Ishikawa (cell line): ENCODE measurements around the gene ARID5B.

ENCODE experiments used
- CEBPB ChIP-seq: IDR thresholded peaks from 2 replicates; pipeline ENCODE4 v1.6.1; 2012
- CREB1 ChIP-seq: IDR thresholded peaks from 2 replicates; pipeline ENCODE4 v1.6.1; 2012; ENCODE audit warnings: low read depth
- EGR1 ChIP-seq: IDR thresholded peaks from 2 replicates; pipeline ENCODE4 v1.6.1; 2012
- EP300 ChIP-seq: IDR thresholded peaks from 2 replicates; pipeline ENCODE4 v1.6.1; 2012; ENCODE audit warnings: borderline replicate concordance
- FOXM1 ChIP-seq: IDR thresholded peaks from 2 replicates; pipeline ENCODE4 v1.6.1; 2012; ENCODE audit warnings: low read depth, borderline replicate concordance
- NFIC ChIP-seq: IDR thresholded peaks from 2 replicates; pipeline ENCODE4 v1.6.1; 2012
- RAD21 ChIP-seq: IDR thresholded peaks from 2 replicates; pipeline ENCODE4 v1.6.1; 2012; ENCODE audit warnings: low read depth
- TAF1 ChIP-seq: IDR thresholded peaks from 2 replicates; pipeline ENCODE4 v1.6.1; 2012; ENCODE audit warnings: low read depth, mild to moderate bottlenecking
- TCF12 ChIP-seq: IDR thresholded peaks from 2 replicates; pipeline ENCODE4 v1.6.1; 2012; ENCODE audit warnings: low read depth
- TEAD4 ChIP-seq: IDR thresholded peaks from 2 replicates; pipeline ENCODE4 v1.6.1; 2012
- YY1 ChIP-seq: IDR thresholded peaks from 2 replicates; pipeline ENCODE4 v1.6.1; 2012; ENCODE audit warnings: low read depth
- ZBTB7A ChIP-seq: IDR thresholded peaks from 2 replicates; pipeline ENCODE4 v1.6.1; 2012; ENCODE audit warnings: low read depth
- TF ChIP-seq, protein P1 (sequence below): IDR thresholded peaks from 2 replicates; pipeline ENCODE4 v1.6.1; 2012
- TF ChIP-seq, protein P2 (sequence below): IDR thresholded peaks from 2 replicates; pipeline ENCODE4 v1.6.1; 2012
- TF ChIP-seq, protein P3 (sequence below): IDR thresholded peaks from 2 replicates; pipeline ENCODE4 v1.6.1; 2012; ENCODE audit warnings: low read depth, mild to moderate bottlenecking

The ARID5B gene

DNA sequence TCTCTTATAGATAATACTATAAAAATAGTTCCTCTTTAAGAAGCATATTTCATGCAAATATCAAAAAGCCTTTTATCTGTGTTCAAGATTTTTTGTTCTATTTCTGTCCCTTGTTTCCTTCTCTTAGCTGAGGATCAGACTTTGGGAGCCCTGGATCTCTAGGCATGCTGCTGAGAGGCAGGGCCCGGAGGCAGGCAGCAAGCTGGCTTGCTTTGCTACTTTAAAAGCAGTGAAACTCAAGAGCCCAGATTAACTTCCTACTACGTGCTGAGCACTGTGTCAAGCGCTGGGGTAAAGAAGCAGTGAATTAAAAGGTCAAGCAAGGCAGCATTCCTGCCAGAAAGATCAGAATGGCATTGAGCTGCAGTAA lies 31.0 kb upstream of the ARID5B start:
- TF ChIP-seq FOXM1 (no peak), NFIC (no peak), CREB1 (no peak), TAF1 (no peak), EGR1 (no peak), CEBPB (no peak), TCF12 (no peak), EP300 (no peak), RAD21 (no peak)
- TF ChIP-seq, protein P1, sequence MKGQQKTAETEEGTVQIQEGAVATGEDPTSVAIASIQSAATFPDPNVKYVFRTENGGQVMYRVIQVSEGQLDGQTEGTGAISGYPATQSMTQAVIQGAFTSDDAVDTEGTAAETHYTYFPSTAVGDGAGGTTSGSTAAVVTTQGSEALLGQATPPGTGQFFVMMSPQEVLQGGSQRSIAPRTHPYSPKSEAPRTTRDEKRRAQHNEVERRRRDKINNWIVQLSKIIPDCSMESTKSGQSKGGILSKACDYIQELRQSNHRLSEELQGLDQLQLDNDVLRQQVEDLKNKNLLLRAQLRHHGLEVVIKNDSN, result no peak

DNA sequence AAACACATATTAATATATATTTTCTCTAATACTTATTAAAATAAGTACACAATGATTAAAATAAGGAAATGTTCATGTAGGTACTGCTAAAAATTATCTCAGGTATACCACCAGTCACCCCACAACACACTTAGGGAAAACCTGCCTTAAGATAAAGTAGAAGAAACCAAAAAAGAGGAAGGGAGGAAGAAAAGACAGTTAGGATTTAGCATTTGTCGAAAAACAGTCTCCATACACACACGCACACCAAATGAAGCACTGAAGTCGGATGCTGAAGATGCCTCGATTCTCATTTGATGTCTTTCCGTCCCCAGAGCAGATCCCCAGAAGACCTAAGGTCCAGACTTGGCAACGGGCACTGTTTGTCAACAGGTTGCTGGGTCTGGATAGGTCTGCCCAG lies 30.0 kb upstream of the ARID5B start:
- TF ChIP-seq ZBTB7A, result no peak
- TF ChIP-seq CREB1, result no peak
- TF ChIP-seq, protein P2, sequence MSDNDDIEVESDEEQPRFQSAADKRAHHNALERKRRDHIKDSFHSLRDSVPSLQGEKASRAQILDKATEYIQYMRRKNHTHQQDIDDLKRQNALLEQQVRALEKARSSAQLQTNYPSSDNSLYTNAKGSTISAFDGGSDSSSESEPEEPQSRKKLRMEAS, result no peak
- TF ChIP-seq TAF1, result no peak

DNA sequence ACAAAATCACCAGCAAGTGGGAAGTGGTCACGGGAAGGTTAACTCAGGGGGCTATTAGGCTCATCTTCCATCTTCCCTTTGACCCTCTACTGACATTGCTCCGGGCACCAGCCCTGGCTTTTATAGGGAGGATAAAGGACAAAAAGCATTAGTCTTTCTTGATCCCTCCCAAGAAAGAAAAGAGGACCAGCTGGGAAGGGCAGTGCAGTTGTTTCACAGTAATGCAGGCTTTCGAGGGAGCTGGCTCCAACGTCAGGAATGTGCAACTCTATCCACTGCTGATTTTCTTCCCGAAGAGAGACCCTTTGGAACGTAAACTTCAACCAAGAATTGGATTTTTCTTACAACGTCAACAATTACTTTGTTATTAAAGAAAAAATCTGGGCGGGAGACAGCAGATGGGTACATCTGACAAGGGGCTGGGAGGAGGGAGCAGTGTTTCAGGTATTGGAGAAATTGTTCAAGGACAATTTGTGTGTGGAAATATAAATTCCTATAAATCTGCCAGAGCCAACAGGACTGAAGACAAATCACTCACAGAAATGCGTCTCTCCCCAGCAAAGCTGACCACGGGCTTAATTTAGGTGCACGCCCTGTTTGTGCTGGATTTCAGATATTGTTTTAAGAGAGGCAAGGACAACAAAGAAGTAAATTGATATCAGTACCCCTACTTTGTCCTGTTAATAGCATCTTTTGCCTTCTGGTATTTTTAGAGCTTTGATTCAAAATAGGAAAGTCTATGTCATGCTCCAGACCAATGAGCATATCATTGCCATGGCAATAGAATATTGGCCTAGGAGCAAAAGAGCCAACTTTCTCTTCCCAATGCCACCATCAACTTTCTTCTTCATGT lies 23.4 kb upstream of the ARID5B start:
- TF ChIP-seq EGR1, result no peak
- no peak for TF ChIP-seq YY1
- TF ChIP-seq, protein P2, result no peak
- TF ChIP-seq, protein P1, result no peak
- no peak for TF ChIP-seq ZBTB7A
- TF ChIP-seq EP300, result no peak
- no peak for TF ChIP-seq TCF12
- no peak for TF ChIP-seq TAF1
- no peak for TF ChIP-seq TEAD4
- TF ChIP-seq CEBPB, result no peak
- TF ChIP-seq, protein P3, sequence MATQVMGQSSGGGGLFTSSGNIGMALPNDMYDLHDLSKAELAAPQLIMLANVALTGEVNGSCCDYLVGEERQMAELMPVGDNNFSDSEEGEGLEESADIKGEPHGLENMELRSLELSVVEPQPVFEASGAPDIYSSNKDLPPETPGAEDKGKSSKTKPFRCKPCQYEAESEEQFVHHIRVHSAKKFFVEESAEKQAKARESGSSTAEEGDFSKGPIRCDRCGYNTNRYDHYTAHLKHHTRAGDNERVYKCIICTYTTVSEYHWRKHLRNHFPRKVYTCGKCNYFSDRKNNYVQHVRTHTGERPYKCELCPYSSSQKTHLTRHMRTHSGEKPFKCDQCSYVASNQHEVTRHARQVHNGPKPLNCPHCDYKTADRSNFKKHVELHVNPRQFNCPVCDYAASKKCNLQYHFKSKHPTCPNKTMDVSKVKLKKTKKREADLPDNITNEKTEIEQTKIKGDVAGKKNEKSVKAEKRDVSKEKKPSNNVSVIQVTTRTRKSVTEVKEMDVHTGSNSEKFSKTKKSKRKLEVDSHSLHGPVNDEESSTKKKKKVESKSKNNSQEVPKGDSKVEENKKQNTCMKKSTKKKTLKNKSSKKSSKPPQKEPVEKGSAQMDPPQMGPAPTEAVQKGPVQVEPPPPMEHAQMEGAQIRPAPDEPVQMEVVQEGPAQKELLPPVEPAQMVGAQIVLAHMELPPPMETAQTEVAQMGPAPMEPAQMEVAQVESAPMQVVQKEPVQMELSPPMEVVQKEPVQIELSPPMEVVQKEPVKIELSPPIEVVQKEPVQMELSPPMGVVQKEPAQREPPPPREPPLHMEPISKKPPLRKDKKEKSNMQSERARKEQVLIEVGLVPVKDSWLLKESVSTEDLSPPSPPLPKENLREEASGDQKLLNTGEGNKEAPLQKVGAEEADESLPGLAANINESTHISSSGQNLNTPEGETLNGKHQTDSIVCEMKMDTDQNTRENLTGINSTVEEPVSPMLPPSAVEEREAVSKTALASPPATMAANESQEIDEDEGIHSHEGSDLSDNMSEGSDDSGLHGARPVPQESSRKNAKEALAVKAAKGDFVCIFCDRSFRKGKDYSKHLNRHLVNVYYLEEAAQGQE, result no peak

DNA sequence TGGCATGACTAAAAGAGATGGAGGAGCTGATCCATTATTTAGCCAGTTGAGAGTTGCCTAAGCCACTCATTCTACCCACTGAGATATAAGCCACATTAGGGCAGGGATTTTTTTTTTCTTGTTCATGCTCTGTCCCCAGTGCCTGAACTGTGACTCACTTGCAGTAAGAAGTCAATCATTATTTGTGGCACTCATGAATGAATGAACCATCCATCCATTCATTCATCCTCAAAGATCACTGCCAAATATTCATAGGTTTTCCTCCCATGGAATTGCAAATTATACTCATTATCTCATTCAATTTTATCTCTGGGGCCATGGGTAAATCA lies 22.8 kb upstream of the ARID5B start:
- no peak for TF ChIP-seq CEBPB
- TF ChIP-seq, protein P2, result no peak
- TF ChIP-seq, protein P1, result no peak
- TF ChIP-seq CREB1, result no peak
- TF ChIP-seq EGR1, result no peak
- TF ChIP-seq TAF1, result no peak
- no peak for TF ChIP-seq FOXM1
- TF ChIP-seq EP300, result no peak
- TF ChIP-seq, protein P3, result no peak

DNA sequence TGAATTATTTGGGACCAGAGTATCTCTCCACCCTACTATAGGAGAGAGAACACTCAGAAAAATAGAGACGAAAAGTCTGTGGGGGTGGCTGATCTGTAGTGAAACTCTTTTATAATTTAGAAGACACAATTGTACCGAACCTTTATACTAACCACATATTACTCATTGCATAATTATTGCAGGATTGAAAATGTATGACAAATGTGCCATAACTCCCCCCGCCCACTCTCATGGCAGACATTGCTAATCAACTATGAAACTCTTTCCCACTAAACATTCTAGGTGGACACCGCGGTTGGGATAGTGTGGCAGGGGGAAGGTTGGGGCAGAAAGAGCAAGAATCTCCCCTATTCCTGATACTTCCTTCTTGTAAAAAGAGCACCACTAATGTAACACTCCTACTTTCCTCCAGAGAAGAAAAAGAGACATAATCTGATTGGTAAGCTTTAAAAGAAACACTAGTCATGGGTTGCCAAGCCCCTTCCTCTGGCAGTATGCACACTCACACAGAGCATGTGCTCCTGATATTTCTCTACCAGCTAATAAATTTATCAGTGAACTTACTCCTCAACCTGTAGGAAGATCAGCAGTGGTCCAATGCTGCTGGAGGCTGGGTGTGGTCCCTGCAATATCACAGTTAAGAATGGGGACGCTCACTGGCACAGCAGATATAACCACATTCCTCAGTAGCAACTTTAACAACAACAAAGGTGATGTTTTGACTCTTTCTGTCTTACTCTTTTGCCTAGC lies 18.7 kb upstream of the ARID5B start:
- TF ChIP-seq, protein P3, result no peak
- TF ChIP-seq RAD21, result no peak
- no peak for TF ChIP-seq CEBPB
- no peak for TF ChIP-seq EP300
- no peak for TF ChIP-seq TAF1
- TF ChIP-seq, protein P2, result no peak
- no peak for TF ChIP-seq ZBTB7A
- TF ChIP-seq NFIC, result no peak
- TF ChIP-seq YY1, result no peak
- TF ChIP-seq TEAD4, result no peak
- no peak for TF ChIP-seq TCF12
- no peak for TF ChIP-seq FOXM1
- TF ChIP-seq, protein P1, result no peak
- no peak for TF ChIP-seq CREB1
